ENCODE measurements around the gene GKN1.

DNA sequence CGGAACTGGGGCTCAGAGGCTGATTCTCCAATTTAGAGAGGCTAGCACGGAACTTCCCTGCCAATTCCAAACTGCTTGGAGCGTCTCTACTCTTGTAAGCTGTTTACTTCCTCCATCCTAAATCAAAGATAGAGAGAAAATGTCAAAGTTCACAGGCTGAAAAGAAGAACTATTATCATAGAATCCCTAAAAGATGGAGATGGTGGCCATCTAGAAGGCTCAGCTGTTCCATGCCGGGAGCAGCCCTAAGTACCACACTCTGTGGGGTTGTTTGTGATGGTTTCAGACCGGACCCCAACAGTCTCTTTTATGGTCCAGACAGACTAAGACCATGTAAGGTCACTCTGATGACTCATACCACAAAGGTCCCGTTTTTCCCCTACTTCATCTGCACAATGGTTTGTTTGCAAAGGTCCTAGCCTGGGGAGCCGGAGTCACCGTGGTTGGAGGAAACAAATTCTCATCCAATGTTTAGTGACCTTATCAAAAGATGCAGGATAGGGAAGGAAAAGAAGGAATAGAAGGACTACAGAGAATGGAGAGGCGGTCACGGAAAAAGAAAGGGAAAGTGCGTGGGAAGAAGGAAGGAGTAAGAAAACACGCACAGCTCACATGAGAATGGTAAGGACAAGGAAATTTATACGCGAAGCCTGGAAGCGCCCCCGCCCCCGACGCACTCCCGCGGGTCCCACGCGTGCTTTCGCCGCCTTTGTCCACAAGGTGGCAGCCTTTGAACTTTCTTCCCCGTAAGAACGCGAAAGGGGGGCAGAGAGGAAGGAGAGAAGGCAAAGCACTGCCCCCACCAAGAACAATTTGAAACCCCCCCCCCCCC lies 38.1 kb downstream of the GKN1 start:
- TF ChIP-seq, protein P1, sequence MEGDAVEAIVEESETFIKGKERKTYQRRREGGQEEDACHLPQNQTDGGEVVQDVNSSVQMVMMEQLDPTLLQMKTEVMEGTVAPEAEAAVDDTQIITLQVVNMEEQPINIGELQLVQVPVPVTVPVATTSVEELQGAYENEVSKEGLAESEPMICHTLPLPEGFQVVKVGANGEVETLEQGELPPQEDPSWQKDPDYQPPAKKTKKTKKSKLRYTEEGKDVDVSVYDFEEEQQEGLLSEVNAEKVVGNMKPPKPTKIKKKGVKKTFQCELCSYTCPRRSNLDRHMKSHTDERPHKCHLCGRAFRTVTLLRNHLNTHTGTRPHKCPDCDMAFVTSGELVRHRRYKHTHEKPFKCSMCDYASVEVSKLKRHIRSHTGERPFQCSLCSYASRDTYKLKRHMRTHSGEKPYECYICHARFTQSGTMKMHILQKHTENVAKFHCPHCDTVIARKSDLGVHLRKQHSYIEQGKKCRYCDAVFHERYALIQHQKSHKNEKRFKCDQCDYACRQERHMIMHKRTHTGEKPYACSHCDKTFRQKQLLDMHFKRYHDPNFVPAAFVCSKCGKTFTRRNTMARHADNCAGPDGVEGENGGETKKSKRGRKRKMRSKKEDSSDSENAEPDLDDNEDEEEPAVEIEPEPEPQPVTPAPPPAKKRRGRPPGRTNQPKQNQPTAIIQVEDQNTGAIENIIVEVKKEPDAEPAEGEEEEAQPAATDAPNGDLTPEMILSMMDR (IDR thresholded peaks at IDR 0.05): peak; percentile 69 to 82 (median 78)
- TF ChIP-seq POLR2A (IDR thresholded peaks at IDR 0.05): no peak
